HCT116 (cell line): ENCODE data around the gene TMA16. TPM values are rescaled to one million over a fixed set of nuclear protein-coding genes. Genes with fewer than 3 reads are reported as not detected.

Experiments used
- ATAC-seq: fragments of 200-7000 bp; cut with Tn5 transposase; 2 replicates; pipeline ENCODE4 v1.9.1; 2020; ENCODE audit warnings: mild to moderate bottlenecking, moderate library complexity
- BruUV-seq: library from RNA; stranded (reverse); fragments of 400-500 nt; replicated peaks from 2 replicates; lab custom pipeline; 2021; lab: Mats Ljungman, UMichigan
- CTCF ChIA-PET: fragments of 300-600 bp; sonication (Branson Sonifier 250); formaldehyde crosslinking; loops from one replicate; lab custom pipeline; 2021; ENCODE audit warnings: antibody characterized with exemption; lab: Charles Lee
- POLR2A ChIA-PET: fragments of 300-600, 350-600 bp; sonication (Branson Sonifier 250); formaldehyde crosslinking; loops from one replicate; lab custom pipeline; 2021; ENCODE audit warnings: antibody characterized with exemption; lab: Charles Lee
- RAD21 ChIA-PET, 2 experiments: fragments of 300-600 bp; sonication (Branson Sonifier 250); formaldehyde crosslinking; loops; one replicate each; lab custom pipeline; 2023; ENCODE audit warnings: low total read pairs in 2 of 2; ENCODE audit not compliant: uncharacterized antibody in 2 of 2, unreplicated experiment in 2 of 2, low non-redundant PET in 1 of 2; lab: Charles Lee
- DNase-seq: peaks from one replicate; pipeline ENCODE4 v3.0.0-alpha.2; 2010; ENCODE audit warnings: low read depth, low spot score
- H2AFZ ChIP-seq: fragments of 200-600 bp; shearing (Covaris generic), sonication (generic); 2 replicates; pipeline ENCODE4 v1.6.1; 2017; ENCODE audit warnings: low read depth, mixed run types, mixed read lengths, antibody characterized with exemption, low read length; ENCODE audit not compliant: poor library complexity, severe bottlenecking
- H3K27ac ChIP-seq: 2 replicates; pipeline ENCODE4 v1.5.1; 2012; ENCODE audit warnings: low read depth, low read length
- H3K27me3 ChIP-seq: fragments of 200-600 bp; sonication (generic); 2 replicates; pipeline ENCODE4 v1.6.1; 2016; ENCODE audit warnings: mixed run types, low read length, mixed read lengths; ENCODE audit not compliant: insufficient read depth
- H3K36me3 ChIP-seq, 2 experiments: fragments of 200-500 bp in 1 of 2; fragments of 200-600 bp in 1 of 2; sonication (Bioruptor generic) in 1 of 2; sonication (generic) in 1 of 2; 2 replicates each; pipeline versions ENCODE4 v1.5.1 to v1.6.1; 2014 to 2016; ENCODE audit warnings: low read length in 2 of 2, inconsistent platforms in 1 of 2, mixed read lengths in 1 of 2, mixed run types in 1 of 2; ENCODE audit not compliant: insufficient read depth in 2 of 2, control insufficient read depth in 1 of 2
- H3K4me1 ChIP-seq, 2 experiments: fragments of 200-600 bp in 1 of 2; sonication (generic) in 1 of 2; 2 replicates each; pipeline versions ENCODE4 v1.5.1 to v1.6.1; 2012 to 2017; ENCODE audit warnings: low read length in 2 of 2, inconsistent platforms in 1 of 2, mild to moderate bottlenecking in 1 of 2, mixed read lengths in 1 of 2, mixed run types in 1 of 2, moderate library complexity in 1 of 2; ENCODE audit not compliant: insufficient read depth in 2 of 2, control insufficient read depth in 1 of 2
- H3K4me2 ChIP-seq: fragments of 200-600 bp; sonication (generic); 2 replicates; pipeline ENCODE4 v1.6.1; 2017; ENCODE audit warnings: mixed run types, low read length, mixed read lengths
- H3K4me3 ChIP-seq, 2 experiments: fragments of 200-600 bp in 1 of 2; sonication (generic) in 1 of 2; replicated peaks in 1 of 2; 2 replicates each; pipeline ENCODE4 v1.5.1; 2011 to 2016; ENCODE audit warnings: low read length in 2 of 2, control low read depth in 1 of 2, low read depth in 1 of 2, mild to moderate bottlenecking in 1 of 2, mixed read lengths in 1 of 2, mixed run types in 1 of 2
- H3K79me2 ChIP-seq: fragments of 200-600 bp; sonication (generic); 2 replicates; pipeline ENCODE4 v1.6.1; 2017; ENCODE audit warnings: mild to moderate bottlenecking, mixed run types, low read length, moderate library complexity, mixed read lengths; ENCODE audit not compliant: insufficient read depth
- H3K9ac ChIP-seq: fragments of 200-600 bp; sonication (generic); 2 replicates; pipeline ENCODE4 v1.6.1; 2016; ENCODE audit warnings: low read length, mixed read lengths
- H3K9me2 ChIP-seq: fragments of 200-600 bp; sonication (generic), shearing (Covaris generic); 2 replicates; pipeline ENCODE4 v1.6.1; 2017; ENCODE audit warnings: mixed run types, mild to moderate bottlenecking, moderate library complexity; ENCODE audit not compliant: insufficient read depth
- H3K9me3 ChIP-seq, 2 experiments: fragments of 200-500 bp in 1 of 2; fragments of 200-600 bp in 1 of 2; sonication (Bioruptor generic) in 1 of 2; sonication (generic) in 1 of 2; 2 replicates each; pipeline ENCODE4 v1.6.1; 2014 to 2017; ENCODE audit warnings: low read length in 2 of 2, mixed read lengths in 2 of 2, inconsistent platforms in 1 of 2, low read depth in 1 of 2, mild to moderate bottlenecking in 1 of 2, mixed run types in 1 of 2, moderate library complexity in 1 of 2; ENCODE audit not compliant: control insufficient read depth in 1 of 2, insufficient read depth in 1 of 2
- H4K20me1 ChIP-seq: fragments of 200-600 bp; sonication (generic), shearing (Covaris generic); 2 replicates; pipeline ENCODE4 v1.6.1; 2017; ENCODE audit warnings: mixed run types, mild to moderate bottlenecking, moderate library complexity; ENCODE audit not compliant: insufficient read depth
- CBX3 ChIP-seq: IDR thresholded peaks from 2 replicates; pipeline ENCODE4 v1.6.1; 2012; ENCODE audit warnings: low read depth
- CEBPB ChIP-seq: IDR thresholded peaks from 2 replicates; pipeline ENCODE4 v1.6.1; 2012; ENCODE audit warnings: low read depth
- CTCF ChIP-seq, 3 experiments: fragments of 200-600 bp in 1 of 3; sonication (generic) in 1 of 3; IDR thresholded peaks in 2 of 3; conservative IDR thresholded peaks in 1 of 3; 2 replicates each; pipeline ENCODE4 v1.5.1; 2012 to 2017; ENCODE audit warnings: low read depth in 2 of 3, low read length in 2 of 3, antibody characterized with exemption in 1 of 3, borderline replicate concordance in 1 of 3, control low read depth in 1 of 3, mild to moderate bottlenecking in 1 of 3, mixed read lengths in 1 of 3, mixed run types in 1 of 3, moderate library complexity in 1 of 3; ENCODE audit not compliant: insufficient read depth in 1 of 3
- EGR1 ChIP-seq: IDR thresholded peaks from 2 replicates; pipeline ENCODE4 v1.6.1; 2012; ENCODE audit warnings: low read depth
- EZH2 ChIP-seq: fragments of 200-600 bp; sonication (generic); IDR thresholded peaks from 2 replicates; pipeline ENCODE4 v1.6.1; 2017; ENCODE audit warnings: antibody characterized with exemption, mixed run types
- FOSL1 ChIP-seq: IDR thresholded peaks from 2 replicates; pipeline ENCODE4 v1.6.1; 2012; ENCODE audit warnings: low read depth
- JUND ChIP-seq: IDR thresholded peaks from 2 replicates; pipeline ENCODE4 v1.6.1; 2012
- MAX ChIP-seq: IDR thresholded peaks from 2 replicates; pipeline ENCODE4 v1.6.1; 2012
- SP1 ChIP-seq: IDR thresholded peaks from 2 replicates; pipeline ENCODE4 v1.6.1; 2012; ENCODE audit warnings: low read depth
- SRF ChIP-seq: IDR thresholded peaks from 2 replicates; pipeline ENCODE4 v1.6.1; 2012; ENCODE audit warnings: low read depth
- TCF7L2 ChIP-seq: IDR thresholded peaks from 2 replicates; pipeline ENCODE4 v1.7.0; 2011; ENCODE audit warnings: borderline replicate concordance, inconsistent platforms; ENCODE audit not compliant: insufficient read depth, insufficient read length; ENCODE audit errors: extremely low read depth
- ZBTB33 ChIP-seq: IDR thresholded peaks from 2 replicates; pipeline ENCODE4 v1.6.1; 2011; ENCODE audit warnings: mild to moderate bottlenecking, low read length, moderate library complexity; ENCODE audit not compliant: insufficient replicate concordance; ENCODE audit errors: extremely low read depth
- intact Hi-C: fragments of 100-400 bp; cut with micrococcal nuclease; formaldehyde crosslinking; loops from 2 replicates; pipeline ENCODE4 v1.10.0; 2022
- total RNA-seq: library from RNA; stranded (reverse); gene quantifications from one replicate; pipeline ENCODE4 v1.2.1, GENCODE V29; 2021; ENCODE audit not compliant: unreplicated experiment

The TMA16 gene
- total RNA-seq, 1 experiment from 2014 or later: 52.7 TPM

GRCh38 chr4:163447481-163447880 lies 47.0 kb upstream of the TMA16 start:
- Histone ChIP-seq H3K4me3 (no peak overlapping the region), H3K4me1 (peaks cover 0 to 5% of the 10 kb centered on the region in 2 experiments; a peak in 1 of 4 replicates), H4K20me1 (no peaks in the 10 kb centered on the region), H3K9me3 (no peaks in the 10 kb centered on the region), H3K4me2 (no peak overlapping the region), H3K27me3 (no peaks in the 10 kb centered on the region), H3K27ac (no peak overlapping the region), H2AFZ (no peak overlapping the region), H3K9me2 (no peaks in the 10 kb centered on the region), H3K79me2 (no peaks in the 10 kb centered on the region), H3K9ac (no peak overlapping the region), H3K36me3 (no peaks in the 10 kb centered on the region)
- TF ChIP-seq CTCF (IDR thresholded peaks at IDR 0.05 in 2 of 3, conservative IDR thresholded peaks at IDR 0.05 in 1 of 3; ENCODE audit: borderline replicate concordance in 1 of 3, insufficient read depth in 1 of 3, low read depth in 2 of 3, low read length in 2 of 3): no peak
- ChIA-PET CTCF (no interaction called here), POLR2A (no interaction called here), RAD21 (no interaction called here)
- no TSS peak for BruUV-seq
- intact Hi-C loops: no loop called here
- DNase-seq: no peak
- ATAC-seq: no peak

- BruUV-seq: no TSS peak
- no peak overlapping the region for H3K4me2 ChIP-seq
- POLR2A ChIA-PET: no interaction called here
- TF ChIP-seq EZH2 (no peak), SP1 (no peak), CEBPB (no peak), MAX (no peak), ZBTB33 (no peak), CBX3 (no peak), EGR1 (no peak), JUND (0 out of 2 replicates have a peak, but pooled peaks have one; percentile 9), SRF (no peak), FOSL1 (peak; percentile 40), TCF7L2 (no peak)
Measured at GRCh38 chr4:163448540-163449203, 45.8 kb upstream of the TMA16 start.

More at GRCh38 chr4:163448540-163449203, 45.8 kb upstream of the TMA16 start:
- no peaks in the 10 kb centered on the region for H3K36me3 ChIP-seq
- H3K9ac ChIP-seq: no peak overlapping the region
- ATAC-seq: peak; percentile 58
- H3K9me2 ChIP-seq: no peaks in the 10 kb centered on the region
- ChIA-PET RAD21 (no interaction called here), CTCF (no interaction called here)
- peaks cover 0 to 5% of the 10 kb centered on the region in 2 experiments; a peak in 1 of 4 replicates for H3K4me1 ChIP-seq
- no peak for DNase-seq
- H3K9me3 ChIP-seq: no peaks in the 10 kb centered on the region
- no peak overlapping the region for H3K4me3 ChIP-seq
- H2AFZ ChIP-seq: peak overlapping the region; percentile 20
- H4K20me1 ChIP-seq: no peaks in the 10 kb centered on the region
- H3K79me2 ChIP-seq: no peaks in the 10 kb centered on the region
- intact Hi-C loops: no loop called here
- no peak overlapping the region for H3K27ac ChIP-seq
- H3K27me3 ChIP-seq: no peaks in the 10 kb centered on the region
